HG02981 (cell line): ENCODE results near the gene PRDX3.
"Not testable (repeated sequence)": the region's sequence is repeated elsewhere in the genome, so short reads cannot be mapped to it uniquely, and the experiment has no call there.

Experiments
- ATAC-seq: cut with Tn5 transposase; IDR thresholded peaks from one replicate; pipeline ENCODE4 v1.9.1; 2021; ENCODE audit warnings: mild to moderate bottlenecking, moderate library complexity; ENCODE audit not compliant: unreplicated experiment

PRDX3 gene

GRCh38 chr10:119206603-119207365 lies 28.2 kb upstream of the PRDX3 start:
- peak; percentile 44 for ATAC-seq

DNA sequence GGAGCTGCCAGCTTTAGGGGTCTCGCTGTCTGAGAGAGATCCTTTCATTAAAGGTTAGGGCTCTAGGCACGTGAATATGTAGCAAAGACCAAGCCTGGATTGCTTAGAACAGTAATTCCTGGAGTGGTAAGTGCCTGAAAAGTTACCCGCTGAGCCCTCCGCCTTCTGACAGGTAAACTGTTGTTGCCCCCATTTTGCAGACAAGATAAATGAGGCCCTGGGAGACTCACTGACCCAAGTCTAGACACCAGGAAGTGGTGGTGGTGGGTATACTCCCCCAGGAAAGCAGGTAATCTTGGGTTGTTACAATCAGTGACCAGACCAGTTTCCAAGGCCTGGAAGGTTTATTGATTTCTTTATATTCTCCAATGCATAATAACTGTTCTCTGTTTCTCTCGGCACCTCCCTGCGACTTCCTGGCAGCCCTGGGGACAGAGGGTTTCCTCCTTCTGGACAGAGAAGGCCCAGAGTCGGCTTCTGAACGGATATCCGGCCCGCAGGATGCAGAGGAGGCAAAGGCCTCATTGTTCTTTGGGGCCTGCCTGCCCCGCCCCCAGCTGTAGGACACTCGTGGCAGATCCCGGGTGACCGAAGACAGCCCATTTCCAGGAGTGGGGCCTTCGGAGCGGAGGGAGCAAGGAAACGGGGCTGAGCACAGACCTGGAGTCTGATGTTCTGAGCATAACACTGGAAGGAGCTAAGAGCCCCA lies 27.4 kb upstream of the PRDX3 start:
- peak; percentile 30 for ATAC-seq

GRCh38 chr10:119203006-119203405 lies 24.4 kb upstream of the PRDX3 start:
- ATAC-seq, result no peak

DNA sequence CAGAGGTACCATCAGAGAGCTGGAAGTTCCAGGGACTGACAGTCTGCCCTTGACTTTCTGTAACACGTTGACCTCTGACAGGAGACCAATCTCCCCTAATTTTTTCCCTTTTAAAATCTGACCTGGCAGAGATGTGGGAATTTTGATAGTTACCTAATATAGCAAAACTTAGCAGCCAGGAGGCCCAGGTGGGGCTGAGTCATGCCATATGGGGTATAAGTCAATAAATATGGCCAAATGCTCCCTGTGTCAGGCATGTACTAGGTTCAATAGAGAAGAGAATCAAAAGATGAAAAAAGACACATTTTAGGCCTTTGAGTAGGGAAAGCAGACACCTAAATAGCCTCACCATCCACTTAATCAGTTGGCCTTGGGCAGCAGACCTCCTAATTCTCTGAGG lies 22.6 kb upstream of the PRDX3 start:
- no peak for ATAC-seq

GRCh38 chr10:119199231-119199992 lies 20.8 kb upstream of the PRDX3 start:
- ATAC-seq, result peak; percentile 72

DNA sequence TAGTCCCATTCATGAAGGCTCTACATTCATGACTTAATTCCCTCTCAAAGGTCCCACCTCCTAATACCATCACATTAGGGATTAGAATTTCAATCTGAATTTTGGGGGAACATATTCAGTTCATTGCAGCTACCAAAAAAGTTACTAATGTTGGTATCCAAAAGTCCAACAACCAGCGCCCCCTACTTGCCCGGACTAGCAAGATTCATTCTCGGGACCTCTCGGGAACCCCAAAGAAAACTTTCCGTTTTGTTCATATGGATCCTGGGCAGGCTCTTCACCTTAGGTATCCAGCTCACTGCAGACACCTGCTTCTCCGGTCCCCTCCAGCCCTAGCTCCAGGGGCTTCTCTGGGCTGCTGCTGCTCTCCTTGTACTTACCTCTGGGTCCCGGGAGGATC lies 19.8 kb upstream of the PRDX3 start:
- ATAC-seq, result no peak

GRCh38 chr10:119197921-119198320 lies 19.3 kb upstream of the PRDX3 start:
- no peak for ATAC-seq

- no peak for ATAC-seq
These were observed 13.3 kb upstream of the PRDX3 start for GRCh38 chr10:119191881-119192280.

DNA sequence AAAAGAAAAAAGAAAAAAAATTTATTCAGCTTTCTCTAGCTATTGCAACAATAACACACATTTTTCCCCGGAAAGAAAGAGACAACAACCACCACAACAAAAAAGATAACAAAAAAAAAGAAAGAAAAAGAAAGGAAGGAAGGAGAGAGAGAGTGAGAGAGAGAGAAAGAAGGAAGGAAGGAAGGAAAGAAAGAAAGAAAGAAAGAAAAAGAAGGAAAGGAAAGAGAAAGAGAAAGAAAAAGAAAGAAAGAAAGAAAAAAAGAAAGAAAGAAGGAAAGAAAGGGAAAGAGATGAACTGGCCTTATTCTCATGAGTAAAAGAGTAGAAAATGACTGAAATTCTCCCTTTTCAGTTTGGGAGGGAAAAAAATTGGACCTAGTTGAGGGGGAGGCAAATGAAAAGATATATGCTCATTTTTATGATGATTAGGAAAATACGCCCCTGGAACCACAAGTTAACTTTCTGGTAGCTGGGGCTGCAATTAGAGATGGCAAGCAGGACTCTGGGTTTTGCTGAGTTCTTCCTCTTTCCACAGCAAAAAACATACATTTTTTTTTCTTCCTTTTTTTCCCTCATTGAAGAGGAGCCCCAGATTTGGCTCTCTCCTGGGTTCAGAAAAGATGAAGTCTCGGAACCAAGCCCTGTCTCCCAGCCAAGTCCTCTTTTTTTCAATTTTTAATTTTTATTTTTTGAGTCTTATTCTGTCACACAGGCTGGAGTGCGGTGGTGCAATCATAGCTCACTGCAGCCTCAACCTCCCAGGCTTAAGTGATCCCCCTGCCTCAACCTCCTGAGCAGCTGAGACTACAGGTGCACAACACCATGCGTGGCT lies 12.6 kb upstream of the PRDX3 start:
- no peak for ATAC-seq

- no peak for ATAC-seq
These were observed 11.7 kb upstream of the PRDX3 start for GRCh38 chr10:119190353-119190752.

GRCh38 chr10:119189811-119190282 lies 11.2 kb upstream of the PRDX3 start:
- ATAC-seq, result peak; percentile 56

DNA sequence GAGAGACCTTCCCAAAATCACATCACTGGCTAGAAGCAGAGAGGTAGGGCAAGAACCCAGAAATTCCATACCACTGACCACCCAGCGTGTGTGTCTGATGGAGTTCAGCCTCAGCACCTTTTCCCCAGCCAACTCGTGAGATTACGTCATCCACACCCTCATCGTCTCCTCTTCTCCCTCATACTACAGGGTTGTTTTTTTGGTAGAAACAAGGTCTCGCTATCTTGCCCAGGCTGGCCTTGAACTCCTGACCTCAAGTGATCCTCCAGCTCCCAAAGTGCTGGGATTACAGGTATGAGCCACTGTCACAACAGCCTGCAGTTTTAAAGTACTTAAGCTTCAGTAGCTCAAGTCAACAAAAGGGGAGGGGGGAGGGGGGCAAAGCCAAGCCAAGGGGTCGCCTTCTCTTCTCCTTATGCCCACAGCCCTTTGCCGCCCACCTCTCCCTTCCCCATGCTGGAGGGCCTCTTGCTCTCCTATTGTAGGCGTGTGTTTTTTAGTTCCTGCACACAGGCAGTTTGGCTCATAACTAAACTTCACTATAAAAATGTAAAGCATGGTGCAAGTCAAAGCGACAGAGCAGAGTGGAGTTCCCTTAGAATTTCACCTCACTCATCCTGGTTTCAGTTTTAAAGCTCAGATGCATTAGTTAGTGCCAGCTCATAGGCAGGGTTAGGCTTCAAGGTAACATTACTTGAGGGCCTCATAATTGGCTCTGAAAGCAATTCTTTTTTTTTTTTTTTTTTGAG lies 5.2 kb upstream of the PRDX3 start:
- no peak for ATAC-seq

DNA sequence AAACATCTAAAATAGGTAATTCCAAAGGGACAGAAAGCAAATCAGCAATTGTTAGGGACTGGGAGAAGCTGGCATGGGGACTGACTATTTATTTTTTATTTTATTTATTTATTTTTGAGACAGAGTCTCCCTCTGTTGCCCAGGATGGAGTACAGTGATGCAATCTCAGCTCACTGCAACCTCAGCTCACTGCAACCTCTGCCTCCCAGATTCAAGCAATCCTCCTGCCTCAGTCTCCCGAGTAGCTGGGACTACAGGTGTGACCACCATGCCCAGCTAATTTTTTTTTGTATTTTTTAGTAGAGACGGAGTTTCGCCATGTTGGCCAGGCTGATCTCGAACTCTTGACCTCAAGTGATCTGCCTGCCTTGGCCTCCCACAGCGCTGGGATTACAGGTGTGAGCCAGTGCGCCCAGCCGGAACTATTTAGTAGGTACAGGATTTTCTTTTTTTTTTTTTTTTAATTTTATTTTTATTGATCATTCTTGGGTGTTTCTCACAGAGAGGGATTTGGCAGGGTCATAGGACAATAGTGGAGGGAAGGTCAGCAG lies 2.3 kb upstream of the PRDX3 start:
- ATAC-seq, result not testable (repeated sequence)

GRCh38 chr10:119177708-119178371 lies 772 bp downstream of the PRDX3 start:
- ATAC-seq, result peak; percentile 26

GRCh38 chr10:119176166-119176565 lies 2.4 kb downstream of the PRDX3 start:
- no peak for ATAC-seq

DNA sequence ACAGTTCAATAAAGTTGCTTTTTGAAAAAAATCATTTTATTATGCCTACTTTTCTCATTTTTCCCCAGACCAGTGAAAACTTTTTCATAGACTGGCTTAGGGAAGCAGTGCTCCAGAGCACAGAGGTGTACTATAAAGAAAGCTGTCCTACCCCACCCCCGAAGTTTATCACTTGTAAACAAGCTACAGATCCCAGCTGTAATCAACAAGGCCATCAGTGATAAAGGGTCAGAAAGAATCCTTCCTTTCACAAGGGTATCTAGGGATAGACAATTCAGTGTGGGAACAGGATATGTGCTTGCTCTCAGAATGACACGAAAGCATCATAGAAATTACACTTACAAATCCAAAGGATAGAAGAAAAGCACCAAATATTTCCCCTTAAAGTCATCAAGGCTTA lies 4.5 kb downstream of the PRDX3 start:
- no peak for ATAC-seq

DNA sequence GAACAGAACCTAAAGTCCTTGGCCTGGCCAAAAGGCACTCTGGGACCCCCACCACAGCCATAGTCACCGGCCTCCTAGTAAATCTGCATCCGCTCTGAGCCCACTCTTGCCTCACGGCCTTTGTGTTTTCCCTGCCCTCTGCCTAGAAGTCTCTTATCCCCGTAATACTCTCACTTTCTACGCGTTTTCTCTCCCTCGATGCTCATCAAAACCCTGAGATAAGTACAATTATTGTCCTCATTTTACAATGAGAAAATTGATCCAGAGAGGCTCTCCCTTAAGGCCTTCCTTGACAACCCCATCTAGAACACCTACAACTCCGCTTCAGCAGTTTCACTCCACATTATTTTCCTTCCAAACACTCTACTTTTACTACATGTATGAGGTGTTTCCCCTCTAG lies 11.6 kb downstream of the PRDX3 start:
- ATAC-seq, result no peak

- ATAC-seq, result no peak
These were observed 12.0 kb downstream of the PRDX3 start for GRCh38 chr10:119166564-119166963.

- ATAC-seq, result no peak
These were observed 12.5 kb downstream of the PRDX3 start for GRCh38 chr10:119166118-119166500.
